ENCODE data around the gene ARHGEF4.

DNA sequence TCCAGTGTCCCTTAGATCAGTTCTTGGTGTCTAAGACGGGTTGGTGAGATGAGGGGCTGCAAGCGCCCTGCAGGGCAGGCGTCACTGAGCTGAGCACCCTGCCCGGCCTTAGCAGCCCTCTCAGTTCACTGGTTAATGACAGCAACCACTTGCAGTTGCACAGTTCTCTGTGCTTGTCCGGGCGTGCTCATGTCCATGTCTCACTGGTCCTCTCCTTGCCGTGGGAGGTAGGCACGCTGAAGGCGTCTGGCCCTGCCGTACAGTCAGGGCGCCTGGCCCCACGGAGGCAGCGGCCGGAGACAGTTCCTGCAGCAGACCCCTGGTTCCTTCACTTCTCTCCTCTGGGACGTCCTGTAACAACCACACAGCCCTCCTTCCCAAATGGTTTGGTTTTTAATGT lies 75.3 kb downstream of the ARHGEF4 start:
- no peak for TF ChIP-seq USF1 (CRISPR knock-in tag; IDR thresholded peaks at IDR 0.05)
- no peak for TF ChIP-seq CREB1 (CRISPR knock-in tag; IDR thresholded peaks at IDR 0.05)
- TF ChIP-seq TP53 (CRISPR knock-in tag; IDR thresholded peaks at IDR 0.05) = no peak
- TF ChIP-seq, protein P1, sequence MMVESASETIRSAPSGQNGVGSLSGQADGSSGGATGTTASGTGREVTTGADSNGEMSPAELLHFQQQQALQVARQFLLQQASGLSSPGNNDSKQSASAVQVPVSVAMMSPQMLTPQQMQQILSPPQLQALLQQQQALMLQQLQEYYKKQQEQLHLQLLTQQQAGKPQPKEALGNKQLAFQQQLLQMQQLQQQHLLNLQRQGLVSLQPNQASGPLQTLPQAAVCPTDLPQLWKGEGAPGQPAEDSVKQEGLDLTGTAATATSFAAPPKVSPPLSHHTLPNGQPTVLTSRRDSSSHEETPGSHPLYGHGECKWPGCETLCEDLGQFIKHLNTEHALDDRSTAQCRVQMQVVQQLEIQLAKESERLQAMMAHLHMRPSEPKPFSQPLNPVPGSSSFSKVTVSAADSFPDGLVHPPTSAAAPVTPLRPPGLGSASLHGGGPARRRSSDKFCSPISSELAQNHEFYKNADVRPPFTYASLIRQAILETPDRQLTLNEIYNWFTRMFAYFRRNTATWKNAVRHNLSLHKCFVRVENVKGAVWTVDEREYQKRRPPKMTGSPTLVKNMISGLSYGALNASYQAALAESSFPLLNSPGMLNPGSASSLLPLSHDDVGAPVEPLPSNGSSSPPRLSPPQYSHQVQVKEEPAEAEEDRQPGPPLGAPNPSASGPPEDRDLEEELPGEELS (CRISPR knock-in tag; IDR thresholded peaks at IDR 0.05) = no peak
- TF ChIP-seq, protein P2, sequence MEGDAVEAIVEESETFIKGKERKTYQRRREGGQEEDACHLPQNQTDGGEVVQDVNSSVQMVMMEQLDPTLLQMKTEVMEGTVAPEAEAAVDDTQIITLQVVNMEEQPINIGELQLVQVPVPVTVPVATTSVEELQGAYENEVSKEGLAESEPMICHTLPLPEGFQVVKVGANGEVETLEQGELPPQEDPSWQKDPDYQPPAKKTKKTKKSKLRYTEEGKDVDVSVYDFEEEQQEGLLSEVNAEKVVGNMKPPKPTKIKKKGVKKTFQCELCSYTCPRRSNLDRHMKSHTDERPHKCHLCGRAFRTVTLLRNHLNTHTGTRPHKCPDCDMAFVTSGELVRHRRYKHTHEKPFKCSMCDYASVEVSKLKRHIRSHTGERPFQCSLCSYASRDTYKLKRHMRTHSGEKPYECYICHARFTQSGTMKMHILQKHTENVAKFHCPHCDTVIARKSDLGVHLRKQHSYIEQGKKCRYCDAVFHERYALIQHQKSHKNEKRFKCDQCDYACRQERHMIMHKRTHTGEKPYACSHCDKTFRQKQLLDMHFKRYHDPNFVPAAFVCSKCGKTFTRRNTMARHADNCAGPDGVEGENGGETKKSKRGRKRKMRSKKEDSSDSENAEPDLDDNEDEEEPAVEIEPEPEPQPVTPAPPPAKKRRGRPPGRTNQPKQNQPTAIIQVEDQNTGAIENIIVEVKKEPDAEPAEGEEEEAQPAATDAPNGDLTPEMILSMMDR (IDR thresholded peaks at IDR 0.05) = no peak
- no peak for TF ChIP-seq TEAD1 (CRISPR knock-in tag; IDR thresholded peaks at IDR 0.05)
- TF ChIP-seq CREM (CRISPR knock-in tag; IDR thresholded peaks at IDR 0.05) = no peak
- TF ChIP-seq MYBL2 (CRISPR knock-in tag; IDR thresholded peaks at IDR 0.05) = no peak
- no peak for TF ChIP-seq NR2C2 (CRISPR knock-in tag; IDR thresholded peaks at IDR 0.05)
- TF ChIP-seq JUN (CRISPR knock-in tag; IDR thresholded peaks at IDR 0.05) = no peak
- no peak for TF ChIP-seq ATF2 (CRISPR knock-in tag; IDR thresholded peaks at IDR 0.05; ENCODE audit: borderline replicate concordance, low read depth)
- no peak for TF ChIP-seq SMAD3 (CRISPR knock-in tag; IDR thresholded peaks at IDR 0.05; ENCODE audit: borderline replicate concordance)
- TF ChIP-seq ZNF416 (CRISPR knock-in tag; IDR thresholded peaks at IDR 0.05) = no peak
